GM06990 (cell line): ENCODE measurements around the gene PDS5A.

Experiments
- DNase-seq: peaks from one replicate; pipeline ENCODE4 v3.0.0-alpha.2; 2011; ENCODE audit not compliant: insufficient read length; ENCODE audit errors: extremely low read depth
- H3K27me3 ChIP-seq: replicated peaks from 2 replicates; pipeline ENCODE4 v1.6.0; 2011; ENCODE audit warnings: low read length; ENCODE audit not compliant: control insufficient read depth, insufficient read depth
- H3K36me3 ChIP-seq: 2 replicates; pipeline ENCODE4 v1.5.1; 2011; ENCODE audit warnings: low read length; ENCODE audit not compliant: control insufficient read depth, insufficient read depth
- H3K4me3 ChIP-seq: replicated peaks from 2 replicates; pipeline ENCODE4 v1.5.1; 2011; ENCODE audit warnings: low read depth, mild to moderate bottlenecking, control low read depth, low read length
- TF ChIP-seq, protein P1 (sequence below): IDR thresholded peaks from 2 replicates; pipeline ENCODE4 v1.5.1; 2011; ENCODE audit warnings: low read length, control low read depth, mild to moderate bottlenecking, inconsistent platforms; ENCODE audit not compliant: insufficient read depth, poor library complexity, severe bottlenecking

Gene PDS5A

DNA sequence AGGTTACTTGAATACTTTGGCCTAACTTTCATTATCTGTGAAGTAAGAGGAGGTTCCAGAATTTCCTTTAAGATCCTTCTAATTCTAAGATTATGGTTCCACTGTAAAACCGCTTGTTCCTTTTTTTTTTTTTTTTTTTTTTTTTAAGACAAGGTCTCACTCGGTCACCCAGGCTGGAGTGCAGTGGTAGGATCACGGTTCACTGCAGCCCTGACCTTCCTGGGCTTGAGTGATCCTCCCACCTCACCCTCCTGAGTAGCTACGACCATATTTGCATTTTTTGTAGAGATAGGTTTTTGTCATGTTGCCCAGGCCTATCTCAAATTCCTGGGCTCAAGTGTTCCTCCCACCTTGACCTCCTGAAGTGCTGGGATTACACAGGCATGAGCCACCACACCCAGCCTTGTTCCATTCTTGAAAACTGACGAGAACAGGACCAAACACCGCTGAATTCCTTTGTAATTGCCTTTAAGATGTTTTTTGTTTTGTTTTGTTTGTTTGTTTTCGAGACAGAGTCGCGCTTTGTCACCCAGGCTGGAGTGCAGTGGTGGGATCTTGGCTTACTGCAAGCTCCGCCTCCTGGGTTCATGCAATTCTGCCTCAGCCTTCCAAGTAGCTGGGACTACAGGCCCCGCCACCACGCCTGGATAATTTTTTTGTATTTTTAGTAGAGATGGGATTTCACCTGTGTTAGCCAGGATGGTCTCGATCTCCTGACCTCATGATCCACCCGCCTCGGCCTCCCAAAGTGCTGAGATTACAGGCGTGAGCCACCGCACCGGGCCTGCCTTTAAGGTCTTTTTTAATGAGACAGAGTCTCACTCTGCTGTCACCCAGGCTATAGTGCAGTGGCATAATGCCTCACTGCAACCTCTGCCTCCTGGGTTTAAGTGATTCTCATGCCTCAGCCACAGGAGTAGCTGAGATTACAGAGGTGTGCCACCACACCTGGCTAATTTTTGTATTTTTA lies 6.8 kb downstream of the PDS5A start:
- DNase-seq, result peak; percentile 33
- Histone ChIP-seq H3K27me3 (no peaks in the 10 kb centered on the region), H3K4me3 (no peak overlapping the region; the same call in 1 of the 2 replicates), H3K36me3 (no peaks in the 10 kb centered on the region; the same call in 1 of the 2 replicates)
- TF ChIP-seq, protein P1, sequence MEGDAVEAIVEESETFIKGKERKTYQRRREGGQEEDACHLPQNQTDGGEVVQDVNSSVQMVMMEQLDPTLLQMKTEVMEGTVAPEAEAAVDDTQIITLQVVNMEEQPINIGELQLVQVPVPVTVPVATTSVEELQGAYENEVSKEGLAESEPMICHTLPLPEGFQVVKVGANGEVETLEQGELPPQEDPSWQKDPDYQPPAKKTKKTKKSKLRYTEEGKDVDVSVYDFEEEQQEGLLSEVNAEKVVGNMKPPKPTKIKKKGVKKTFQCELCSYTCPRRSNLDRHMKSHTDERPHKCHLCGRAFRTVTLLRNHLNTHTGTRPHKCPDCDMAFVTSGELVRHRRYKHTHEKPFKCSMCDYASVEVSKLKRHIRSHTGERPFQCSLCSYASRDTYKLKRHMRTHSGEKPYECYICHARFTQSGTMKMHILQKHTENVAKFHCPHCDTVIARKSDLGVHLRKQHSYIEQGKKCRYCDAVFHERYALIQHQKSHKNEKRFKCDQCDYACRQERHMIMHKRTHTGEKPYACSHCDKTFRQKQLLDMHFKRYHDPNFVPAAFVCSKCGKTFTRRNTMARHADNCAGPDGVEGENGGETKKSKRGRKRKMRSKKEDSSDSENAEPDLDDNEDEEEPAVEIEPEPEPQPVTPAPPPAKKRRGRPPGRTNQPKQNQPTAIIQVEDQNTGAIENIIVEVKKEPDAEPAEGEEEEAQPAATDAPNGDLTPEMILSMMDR, result no peak

DNA sequence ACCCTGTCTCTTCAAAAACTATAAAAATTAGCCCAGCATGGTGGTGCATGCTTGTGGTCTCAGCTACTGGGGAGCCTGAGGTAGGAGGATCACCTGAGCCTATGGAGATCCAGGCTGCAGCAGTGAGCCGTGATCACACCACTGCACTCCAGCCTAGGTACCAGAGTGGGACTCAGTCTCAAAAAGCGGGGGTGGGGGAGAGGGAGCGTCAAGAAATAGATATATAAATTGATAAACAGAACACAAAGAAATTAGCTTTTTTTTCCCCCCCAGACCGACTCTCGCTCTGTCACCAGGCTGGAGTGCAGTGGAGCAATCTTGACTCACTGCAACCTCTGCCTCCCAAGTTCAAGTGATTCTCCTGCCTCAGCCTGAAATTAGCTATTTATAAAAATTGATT lies 14.1 kb downstream of the PDS5A start:
- Histone ChIP-seq H3K36me3 (no peaks in the 10 kb centered on the region; the same call in 1 of the 2 replicates), H3K4me3 (no peak overlapping the region), H3K27me3 (no peaks in the 10 kb centered on the region)
- DNase-seq, result no peak
- TF ChIP-seq, protein P1, result no peak

DNA sequence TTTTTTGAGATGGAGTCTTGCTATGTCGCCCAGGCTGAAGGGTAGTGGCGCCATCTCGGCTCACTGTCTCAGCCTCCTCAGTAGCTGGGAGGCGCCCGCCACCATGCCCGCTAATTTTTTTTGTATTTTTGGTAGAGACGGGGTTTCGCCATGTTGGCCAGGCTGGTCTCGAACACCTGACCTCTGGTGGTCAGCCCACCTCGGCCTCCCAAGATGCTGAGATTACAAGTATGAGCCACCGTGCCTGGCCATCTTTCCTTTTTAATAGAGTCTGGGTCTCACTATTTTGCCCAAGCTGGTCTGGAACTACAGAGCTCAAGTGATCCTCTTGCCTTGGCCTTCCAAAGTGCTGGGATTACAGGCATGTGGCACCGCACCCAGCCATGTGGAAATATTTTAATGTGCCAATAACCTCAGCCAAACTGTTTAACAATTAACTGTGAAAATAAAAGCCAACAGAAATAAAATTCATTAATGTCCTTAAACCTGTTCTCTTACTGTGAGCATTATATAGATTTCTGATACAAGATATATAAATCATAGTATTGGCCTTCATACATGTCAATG lies 16.3 kb downstream of the PDS5A start:
- no peak for DNase-seq
- TF ChIP-seq, protein P1, result no peak
- Histone ChIP-seq H3K27me3 (no peaks in the 10 kb centered on the region), H3K4me3 (no peak overlapping the region), H3K36me3 (no peaks in the 10 kb centered on the region; the same call in 1 of the 2 replicates)

DNA sequence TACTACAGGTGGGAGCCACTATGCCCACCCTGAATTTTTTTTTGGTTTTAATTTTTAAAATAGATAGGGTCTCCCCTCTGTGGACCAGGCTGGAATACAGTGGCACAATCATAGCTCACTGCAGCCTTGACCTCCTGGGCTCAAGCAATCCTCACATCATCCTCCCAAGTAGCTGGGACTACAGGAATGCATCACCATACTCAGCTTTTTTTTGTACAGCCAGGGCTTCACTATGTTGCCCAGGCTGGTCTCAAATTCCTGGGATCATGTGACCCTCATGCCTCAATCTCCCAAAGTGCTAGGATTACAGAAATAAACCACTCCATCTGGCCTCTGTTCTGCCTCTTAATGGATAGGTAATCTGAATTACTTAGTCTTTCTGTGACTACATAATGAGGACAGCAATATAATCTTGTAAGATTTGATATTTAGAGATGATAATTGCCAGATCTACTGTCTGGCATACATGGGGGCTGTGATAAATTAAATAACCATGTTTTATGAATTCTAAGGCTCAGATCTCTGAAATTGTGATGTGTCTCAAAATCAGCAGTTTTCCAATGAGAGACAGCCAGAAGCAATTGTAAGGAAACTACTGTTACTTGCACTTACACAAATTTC lies 26.7 kb downstream of the PDS5A start:
- no peak for DNase-seq
- Histone ChIP-seq H3K27me3 (no peaks in the 10 kb centered on the region), H3K36me3 (peaks cover 2% of the 10 kb centered on the region; the same call in 1 of the 2 replicates), H3K4me3 (no peak overlapping the region)
- TF ChIP-seq, protein P1, result no peak

DNA sequence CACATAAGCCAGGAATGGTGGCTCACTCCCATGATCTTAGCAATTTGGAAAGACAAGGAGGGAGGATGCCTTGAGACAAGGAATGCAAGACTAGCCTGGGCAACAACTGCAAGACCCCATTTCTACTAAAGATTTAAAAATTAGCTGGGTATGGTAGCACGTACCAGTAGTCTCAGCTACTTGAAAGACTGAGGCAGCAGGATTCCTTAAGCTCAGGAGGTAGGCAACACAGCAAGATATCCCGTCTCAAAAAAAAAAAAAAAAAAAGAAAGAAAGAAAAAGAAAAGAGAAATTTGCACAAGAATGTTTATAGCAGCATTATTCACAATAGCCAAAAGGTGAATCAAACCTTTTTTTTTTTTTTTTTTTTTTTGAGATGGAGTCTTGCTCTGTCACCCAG lies 29.7 kb downstream of the PDS5A start:
- DNase-seq, result no peak
- Histone ChIP-seq H3K4me3 (no peak overlapping the region), H3K36me3 (no peaks in the 10 kb centered on the region), H3K27me3 (no peaks in the 10 kb centered on the region)
- TF ChIP-seq, protein P1, result no peak
